Uterus (tissue), 4 donors: Measurements from ENCODE around the gene PTPMT1. TPM values are rescaled to one million over a fixed set of nuclear protein-coding genes. Genes with fewer than 3 reads are reported as not detected.
A peak's percentile ranks its signal among the peaks of the same experiment; 100 is the strongest.

Source experiments
- DNase-seq, 2 donors: peaks; one replicate each; pipeline ENCODE4 v3.0.0-alpha.2; 2019 to 2020
- H3K27ac ChIP-seq, 2 donors: fragments of 200-600 bp; sonication (generic); 1 replicate in 1 of 2; 2 replicates in 1 of 2; pipeline ENCODE4 v1.5.1; 2016 to 2018
- H3K27me3 ChIP-seq, 2 donors: fragments of 200-600 bp; sonication (generic); one replicate each; pipeline ENCODE4 v1.5.1; 2018 to 2019; ENCODE audit warnings: control low read depth in 1 of 2
- H3K36me3 ChIP-seq, 2 donors: fragments of 200-600 bp; sonication (generic); one replicate each; pipeline ENCODE4 v1.5.1; 2019; ENCODE audit warnings: control low read depth in 1 of 2
- H3K4me1 ChIP-seq, 2 donors: fragments of 200-600 bp; sonication (generic); one replicate each; pipeline ENCODE4 v1.5.1; 2018 to 2019; ENCODE audit warnings: control low read depth in 1 of 2
- H3K4me3 ChIP-seq, 2 donors: fragments of 200-600 bp; sonication (generic); 1 replicate in 1 of 2; 2 replicates in 1 of 2; pipeline ENCODE4 v1.5.1; 2018 to 2019; ENCODE audit warnings: mild to moderate bottlenecking in 1 of 2
- H3K9me3 ChIP-seq, 2 donors: fragments of 200-600 bp; sonication (generic); one replicate each; pipeline ENCODE4 v1.5.1; 2019; ENCODE audit warnings: control low read depth in 1 of 2
- CTCF ChIP-seq, 4 experiments: fragments of 200-600 bp in 2 of 4; fragments of 450-650 bp in 2 of 4; sonication (generic) in 2 of 4; IDR thresholded peaks; one replicate each; pipeline ENCODE4 v1.5.1; 2016 to 2019; ENCODE audit warnings: antibody characterized with exemption in 4 of 4, mild to moderate bottlenecking in 2 of 4, moderate library complexity in 1 of 4
- POLR2A ChIP-seq, 2 donors: fragments of 450-650 bp; IDR thresholded peaks; one replicate each; pipeline ENCODE4 v1.6.1; 2016; ENCODE audit warnings: antibody characterized with exemption in 2 of 2, mild to moderate bottlenecking in 1 of 2, moderate library complexity in 1 of 2
- intact Hi-C: fragments of 100-400 bp; cut with DNase I; formaldehyde crosslinking; loops from one replicate; pipeline ENCODE4 v1.15.1; 2023; ENCODE audit warnings: low total_unique reads
- total RNA-seq, 4 donors: library from RNA; depleted of rRNA in 3 of 4; stranded (reverse); fragments of >200 nt in 3 of 4; gene quantifications; one replicate each; pipeline versions ENCODE4 v1.1.0 to v1.2.4, GENCODE V29; 2014 to 2023
- donor health status: DM: yes; HTN: yes; CAD: no.

The PTPMT1 gene
- total RNA-seq, 4 donors from 2014 or later = 28.5 to 74.4 (median 48.7) TPM

GRCh38 chr11:47592970-47593369 is 27.6 kb downstream of the PTPMT1 start:
- Histone ChIP-seq H3K4me1 (peaks cover 0 to 12% of the 10 kb centered on the region in 2 donors), H3K27me3 (no peaks in the 10 kb centered on the region), H3K9me3 (no peaks in the 10 kb centered on the region), H3K27ac (no peak overlapping the region), H3K4me3 (no peak overlapping the region), H3K36me3 (no peaks in the 10 kb centered on the region)
- no peak for DNase-seq
- TF ChIP-seq CTCF (IDR thresholded peaks at IDR 0.05) = no peak
- no peak for TF ChIP-seq POLR2A (IDR thresholded peaks at IDR 0.05)
- intact Hi-C loops = no loop called here

GRCh38 chr11:47593492-47593933 is 28.1 kb downstream of the PTPMT1 start:
- no peak for DNase-seq
- no peaks in the 10 kb centered on the region for H3K9me3 ChIP-seq
- H3K36me3 ChIP-seq = no peaks in the 10 kb centered on the region
- no peak overlapping the region for H3K27ac ChIP-seq
- H3K27me3 ChIP-seq = no peaks in the 10 kb centered on the region
- TF ChIP-seq CTCF (IDR thresholded peaks at IDR 0.05) (no peak), POLR2A (IDR thresholded peaks at IDR 0.05) (no peak)
- peaks cover 0 to 12% of the 10 kb centered on the region in 2 donors for H3K4me1 ChIP-seq
- intact Hi-C loops = no loop called here
- H3K4me3 ChIP-seq = no peak overlapping the region

- TF ChIP-seq CTCF (IDR thresholded peaks at IDR 0.05) (no peak), POLR2A (IDR thresholded peaks at IDR 0.05) (no peak)
- peak within 1 kb of the TSS in 1 of 2 donors; percentile 8 for H3K4me3 ChIP-seq
- intact Hi-C loops = no loop called here
- no peaks in the 10 kb centered on the region for H3K27me3 ChIP-seq
- no peaks in the 10 kb centered on the region for H3K36me3 ChIP-seq
- DNase-seq = no peak
- H3K27ac ChIP-seq = no peak within 1 kb of the TSS
- peaks cover 0 to 12% of the 10 kb centered on the region in 2 donors for H3K4me1 ChIP-seq
- no peaks in the 10 kb centered on the region for H3K9me3 ChIP-seq
These were observed 28.8 kb downstream of the PTPMT1 start, which contains the start of gene C1QTNF4 for GRCh38 chr11:47593934-47594855. Gene C1QTNF4, minus strand, starts transcription at chr11:47594411. Its CDS starts 3,601 bp downstream, at chr11:47590810.

- no peaks in the 10 kb centered on the region for H3K27me3 ChIP-seq
These were observed 29.6 kb downstream of the PTPMT1 start for GRCh38 chr11:47595029-47595428.

More at GRCh38 chr11:47595029-47595428, 29.6 kb downstream of the PTPMT1 start:
- TF ChIP-seq POLR2A (IDR thresholded peaks at IDR 0.05) (no peak), CTCF (IDR thresholded peaks at IDR 0.05) (no peak)
- H3K27ac ChIP-seq = no peak overlapping the region
- H3K4me1 ChIP-seq = peaks cover 0 to 12% of the 10 kb centered on the region in 2 donors
- H3K4me3 ChIP-seq = no peak overlapping the region
- no peaks in the 10 kb centered on the region for H3K36me3 ChIP-seq
- H3K9me3 ChIP-seq = no peaks in the 10 kb centered on the region
- DNase-seq = no peak
- intact Hi-C loops = no loop called here
